Heart right ventricle (tissue), 16 donors: Measurements from ENCODE around the gene PTPRN2. TPM values are rescaled to one million over a fixed set of nuclear protein-coding genes. Genes with fewer than 3 reads are reported as not detected.

ENCODE experiments used
- ATAC-seq, 8 donors: fragments of 200-7000 bp; cut with Tn5 transposase; one replicate each; pipeline ENCODE4 v1.9.1; 2020; ENCODE audit warnings: mild to moderate bottlenecking in 8 of 8, moderate library complexity in 8 of 8, moderate number of reproducible peaks in 1 of 8
- DNase-seq, 2 donors: peaks; one replicate each; pipeline ENCODE4 v3.0.0-alpha.2; 2020
- H3K27ac ChIP-seq, 10 donors: fragments of 200-600 bp; sonication (generic) in 2 of 10; one replicate each; pipeline versions ENCODE4 v1.5.0 to v1.8.0; 2020 to 2022; ENCODE audit warnings: mild to moderate bottlenecking in 3 of 10
- H3K27me3 ChIP-seq, 7 donors: fragments of 200-600 bp; one replicate each; pipeline ENCODE4 v1.8.0; 2021 to 2022; ENCODE audit warnings: mild to moderate bottlenecking in 2 of 7
- H3K36me3 ChIP-seq, 9 donors: fragments of 200-600 bp; sonication (generic) in 1 of 9; one replicate each; pipeline versions ENCODE4 v1.5.0 to v1.8.0; 2020 to 2022; ENCODE audit warnings: mild to moderate bottlenecking in 2 of 9
- H3K4me1 ChIP-seq, 9 donors: fragments of 200-600 bp; sonication (generic) in 1 of 9; one replicate each; pipeline versions ENCODE4 v1.5.0 to v1.8.0; 2020 to 2022; ENCODE audit warnings: mild to moderate bottlenecking in 4 of 9
- H3K4me3 ChIP-seq, 10 donors: fragments of 200-600 bp; sonication (generic) in 2 of 10; one replicate each; pipeline versions ENCODE4 v1.5.0 to v1.8.0; 2020 to 2022; ENCODE audit warnings: mild to moderate bottlenecking in 7 of 10, moderate library complexity in 2 of 10
- H3K9me3 ChIP-seq, 11 donors: fragments of 200-600 bp in 10 of 11; sonication (generic) in 2 of 11; one replicate each; pipeline versions ENCODE4 v1.5.0 to v1.8.0; 2013 to 2022; ENCODE audit warnings: mild to moderate bottlenecking in 2 of 11, control low read depth in 1 of 11, moderate library complexity in 1 of 11
- CTCF ChIP-seq, 9 donors: fragments of 200-600 bp; sonication (generic) in 2 of 9; IDR thresholded peaks; one replicate each; pipeline versions ENCODE4 v1.5.0 to v1.8.0; 2021 to 2022; ENCODE audit warnings: antibody characterized with exemption in 9 of 9, mild to moderate bottlenecking in 5 of 9, moderate library complexity in 1 of 9
- WGBS, 2 donors: extraction: QIAGEN DNeasy Blood & Tissue Kit; methylation state at CpG; one replicate each; pipeline ENCODE4 v1.1.7; 2013; ENCODE audit warnings: inconsistent platforms in 1 of 2; 5-methylcytosine and 5-hydroxymethylcytosine counted together
- intact Hi-C, 10 donors: fragments of 100-400 bp; cut with DNase I; formaldehyde crosslinking; loops; one replicate each; pipeline versions ENCODE4 v1.11.1 to v1.14.2; 2022
- polyA plus RNA-seq, 2 donors: library from polyadenylated mRNA; stranded (reverse); fragments of 200-250 nt; gene quantifications; one replicate each; pipeline ENCODE4 v1.2.3, GENCODE V29; 2013
- total RNA-seq, 10 donors: library from RNA; stranded (reverse); fragmentation: NEBNext Ultra II Directional in 3 of 10; extraction: Animal tissue kit (Norgen Biotek cat#: 25700) in 3 of 10; gene quantifications; one replicate each; pipeline versions ENCODE4 v1.2.1 to v1.2.4, GENCODE V29; 2021 to 2023
- donor health status: Arrhythmogenic right ventricular cardiomyopathy.
- donor health status: ischemic (EF 13 %, LVEDD 7.1; RV severe dilation, severe dysfunction).
- donor health status: healthy with polysubstance abuse.
- donor health status: DM: no; HTN: yes; CAD: no.
- donor health status: DM: no; HTN: no; CAD: no.
- donor health status: ischemic (EF 25% LVEDD 6.9; RV normal size, moderate dysfunction).
- donor health status: ischemic (EF 25% LVEDD 5.7; RV mildly dilated, moderate dysfunction).
- donor health status: healthy.
- donor health status: DM: yes; HTN: yes; CAD: no.
- donor health status: Ischemic cardiomyopathy.
- donor health status: ischemic (EF 35%, LVEDD 5.7; RV mildly dilated, moderate dysfunction).
- donor health status: nonischemic (EF 11% LVEDD 7.7; RV severe dilation, severe dysfunction).
- donor health status: DM: yes; HTN: yes; CAD: no.
- donor health status: PGD.
- donor health status: ischemic (EF 29% LVEDD 5.4; RV normal size, mild dysfunction).
- donor health status: nonischemic (EF 23%, LVEDD 6.1; RV moderate dilation, normal function).

Gene PTPRN2
- total and polyA plus RNA-seq, 12 donors = 0.82 to 1.8 (median 1.3) TPM

- ATAC-seq = no peak
- Histone ChIP-seq H3K4me3 (no peak overlapping the region), H3K9me3 (peaks cover 0 to 32% (median 14%) of the 10 kb centered on the region in 11 donors), H3K27ac (no peak overlapping the region), H3K4me1 (no peaks in the 10 kb centered on the region), H3K27me3 (peaks cover 0 to 6% (median 0%) of the 10 kb centered on the region in 7 donors), H3K36me3 (no peaks in the 10 kb centered on the region)
- no peak for DNase-seq
- TF ChIP-seq CTCF (IDR thresholded peaks at IDR 0.05) = no peak
- 83 to 87% methylated on average over 32 of the region's 32 CpGs for WGBS, 2 donors
- intact Hi-C loops = no loop called here
Measured at GRCh38 chr7:158283016-158283974, 304.3 kb downstream of the PTPRN2 start.

GRCh38 chr7:158282461-158283001 lies 305.1 kb downstream of the PTPRN2 start:
- Histone ChIP-seq H3K36me3 (no peaks in the 10 kb centered on the region), H3K9me3 (peaks cover 0 to 24% (median 13%) of the 10 kb centered on the region in 11 donors), H3K27ac (no peak overlapping the region), H3K4me1 (no peaks in the 10 kb centered on the region), H3K4me3 (no peak overlapping the region), H3K27me3 (peaks cover 0 to 6% (median 0%) of the 10 kb centered on the region in 7 donors)
- 74 to 77% methylated on average over 24 of the region's 24 CpGs for WGBS, 2 donors
- ATAC-seq = peak in 1 of 8 donors; percentile 31
- intact Hi-C loops = no loop called here
- no peak for TF ChIP-seq CTCF (IDR thresholded peaks at IDR 0.05)
- DNase-seq = no peak

GRCh38 chr7:158281441-158281840 lies 306.2 kb downstream of the PTPRN2 start:
- TF ChIP-seq CTCF (IDR thresholded peaks at IDR 0.05) = no peak
- no peak for DNase-seq
- 79 to 87% methylated on average over 8 of the region's 8 CpGs for WGBS, 2 donors

GRCh38 chr7:158280448-158281144 lies 307.0 kb downstream of the PTPRN2 start:
- ATAC-seq = no peak
- Histone ChIP-seq H3K27me3 (peaks cover 0 to 6% (median 0%) of the 10 kb centered on the region in 7 donors), H3K27ac (no peak overlapping the region), H3K4me3 (no peak overlapping the region), H3K9me3 (peaks cover 0 to 5% (median 0%) of the 10 kb centered on the region in 11 donors), H3K36me3 (no peaks in the 10 kb centered on the region), H3K4me1 (no peaks in the 10 kb centered on the region)
- intact Hi-C loops = no loop called here
- DNase-seq = no peak
- TF ChIP-seq CTCF (IDR thresholded peaks at IDR 0.05) = no peak
- WGBS, 2 donors = 87 to 89% methylated on average over 29 of the region's 29 CpGs

More at GRCh38 chr7:158281441-158281840, 306.2 kb downstream of the PTPRN2 start:
- Histone ChIP-seq H3K36me3 (no peaks in the 10 kb centered on the region), H3K27ac (no peak overlapping the region), H3K9me3 (peaks cover 0 to 13% (median 6%) of the 10 kb centered on the region in 11 donors), H3K4me1 (no peaks in the 10 kb centered on the region), H3K4me3 (no peak overlapping the region), H3K27me3 (peaks cover 0 to 6% (median 0%) of the 10 kb centered on the region in 7 donors)
- no peak for ATAC-seq
- intact Hi-C loops = no loop called here
